ENCODE results near the gene ENOX1. TPM values are rescaled to one million over a fixed set of nuclear protein-coding genes. Genes with fewer than 3 reads are reported as not detected.
"Not testable (repeated sequence)": the region's sequence is repeated elsewhere in the genome, so short reads cannot be mapped to it uniquely, and the experiment has no call there.

Gene ENOX1
- total RNA-seq, 1 experiment from 2014 or later = 0.95 TPM

DNA sequence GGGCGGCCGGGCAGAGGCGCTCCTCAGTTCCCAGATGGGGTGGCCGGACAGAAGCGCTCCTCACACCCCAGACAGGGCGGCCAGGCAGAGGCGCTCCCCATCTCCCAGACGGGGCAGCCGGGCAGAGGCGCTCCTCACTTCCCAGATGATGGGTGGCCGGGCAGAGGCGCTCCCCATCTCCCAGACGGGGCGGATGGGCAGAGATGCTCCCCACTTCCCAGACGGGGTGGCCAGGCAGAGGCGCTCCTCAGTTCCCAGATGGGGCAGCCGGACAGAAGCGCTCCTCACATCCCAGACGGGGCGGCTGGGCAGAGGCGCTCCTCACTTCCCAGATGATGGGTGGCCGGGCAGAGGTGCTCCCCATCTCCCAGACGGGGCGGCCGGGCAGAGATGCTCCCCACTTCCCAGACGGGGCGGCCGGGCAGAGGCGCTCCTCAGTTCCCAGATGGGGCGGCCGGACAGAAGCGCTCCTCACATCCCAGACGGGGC lies 370.8 kb downstream of the ENOX1 start:
- ATAC-seq; DNase-seq; H3K9me2 ChIP-seq (replicated peaks; ENCODE audit: low read length); H3K4me3 ChIP-seq (ENCODE audit: low read length); BruUV-seq (replicated peaks); POLR2A ChIA-PET (ENCODE audit: unreplicated experiment); H3K27me3 ChIP-seq (ENCODE audit: low read length); CTCF ChIA-PET; H3K4me2 ChIP-seq (ENCODE audit: low read length); H3K4me1 ChIP-seq (ENCODE audit: insufficient read depth, low read length); H3K9me3 ChIP-seq (ENCODE audit: low read length); H3K27ac ChIP-seq (ENCODE audit: low read length); H3K36me3 ChIP-seq (ENCODE audit: low read depth, low read length); H3F3A ChIP-seq (ENCODE audit: low read length, unreplicated experiment); H3K9ac ChIP-seq (ENCODE audit: low read length); intact Hi-C loops (cut with micrococcal nuclease); H4K20me1 ChIP-seq (ENCODE audit: low read length); H2AFZ ChIP-seq (ENCODE audit: low read length); H3K79me2 ChIP-seq (ENCODE audit: low read length): not testable (repeated sequence)

DNA sequence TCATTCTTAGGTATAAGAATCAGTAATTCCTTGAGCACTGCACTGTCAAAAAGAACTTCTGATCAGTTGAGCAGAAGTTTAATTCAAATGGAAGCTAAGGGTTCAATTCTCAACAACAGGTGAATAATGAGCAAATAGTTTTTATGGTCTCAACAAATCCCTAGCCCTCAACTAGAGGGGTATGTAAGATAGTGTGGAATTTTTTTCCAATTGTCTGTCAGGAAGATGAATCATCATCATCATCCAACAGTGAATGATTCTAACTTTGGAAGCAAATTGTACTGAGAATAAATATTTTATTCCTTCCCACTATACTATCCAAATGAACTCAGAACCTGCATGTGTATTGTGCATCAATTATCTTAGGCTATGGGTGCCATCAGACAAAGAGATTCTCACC lies 372.7 kb downstream of the ENOX1 start:
- Histone ChIP-seq H3K27ac (ENCODE audit: low read length) (no peak overlapping the region), H4K20me1 (ENCODE audit: low read length) (no peaks in the 10 kb centered on the region), H3K9ac (ENCODE audit: low read length) (no peak overlapping the region), H2AFZ (ENCODE audit: low read length) (no peak overlapping the region), H3F3A (ENCODE audit: low read length, unreplicated experiment) (no peaks in the 10 kb centered on the region), H3K36me3 (ENCODE audit: low read depth, low read length) (no peaks in the 10 kb centered on the region), H3K79me2 (ENCODE audit: low read length) (no peaks in the 10 kb centered on the region), H3K4me2 (ENCODE audit: low read length) (no peak overlapping the region), H3K9me2 (replicated peaks; ENCODE audit: low read length) (no peaks in the 10 kb centered on the region), H3K4me3 (ENCODE audit: low read length) (no peak overlapping the region), H3K27me3 (ENCODE audit: low read length) (no peaks in the 10 kb centered on the region), H3K9me3 (ENCODE audit: low read length) (no peaks in the 10 kb centered on the region), H3K4me1 (ENCODE audit: insufficient read depth, low read length) (no peaks in the 10 kb centered on the region)
- POLR2A ChIA-PET (ENCODE audit: unreplicated experiment) = no interaction called here
- no peak for TF ChIP-seq EZH2phosphoT487 (IDR thresholded peaks at IDR 0.05; ENCODE audit: borderline replicate concordance, low read length)
- TF ChIP-seq, protein P1, sequence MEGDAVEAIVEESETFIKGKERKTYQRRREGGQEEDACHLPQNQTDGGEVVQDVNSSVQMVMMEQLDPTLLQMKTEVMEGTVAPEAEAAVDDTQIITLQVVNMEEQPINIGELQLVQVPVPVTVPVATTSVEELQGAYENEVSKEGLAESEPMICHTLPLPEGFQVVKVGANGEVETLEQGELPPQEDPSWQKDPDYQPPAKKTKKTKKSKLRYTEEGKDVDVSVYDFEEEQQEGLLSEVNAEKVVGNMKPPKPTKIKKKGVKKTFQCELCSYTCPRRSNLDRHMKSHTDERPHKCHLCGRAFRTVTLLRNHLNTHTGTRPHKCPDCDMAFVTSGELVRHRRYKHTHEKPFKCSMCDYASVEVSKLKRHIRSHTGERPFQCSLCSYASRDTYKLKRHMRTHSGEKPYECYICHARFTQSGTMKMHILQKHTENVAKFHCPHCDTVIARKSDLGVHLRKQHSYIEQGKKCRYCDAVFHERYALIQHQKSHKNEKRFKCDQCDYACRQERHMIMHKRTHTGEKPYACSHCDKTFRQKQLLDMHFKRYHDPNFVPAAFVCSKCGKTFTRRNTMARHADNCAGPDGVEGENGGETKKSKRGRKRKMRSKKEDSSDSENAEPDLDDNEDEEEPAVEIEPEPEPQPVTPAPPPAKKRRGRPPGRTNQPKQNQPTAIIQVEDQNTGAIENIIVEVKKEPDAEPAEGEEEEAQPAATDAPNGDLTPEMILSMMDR (conservative IDR thresholded peaks at IDR 0.05; ENCODE audit: low read depth, low read length) = no peak
- no peak for TF ChIP-seq EZH2 (IDR thresholded peaks at IDR 0.05; ENCODE audit: low read length, unreplicated experiment)
- no peak for ATAC-seq
- DNase-seq = no peak
- CTCF ChIA-PET = no interaction called here
- intact Hi-C loops (cut with micrococcal nuclease) = no loop called here
- BruUV-seq (replicated peaks) = no TSS peak

DNA sequence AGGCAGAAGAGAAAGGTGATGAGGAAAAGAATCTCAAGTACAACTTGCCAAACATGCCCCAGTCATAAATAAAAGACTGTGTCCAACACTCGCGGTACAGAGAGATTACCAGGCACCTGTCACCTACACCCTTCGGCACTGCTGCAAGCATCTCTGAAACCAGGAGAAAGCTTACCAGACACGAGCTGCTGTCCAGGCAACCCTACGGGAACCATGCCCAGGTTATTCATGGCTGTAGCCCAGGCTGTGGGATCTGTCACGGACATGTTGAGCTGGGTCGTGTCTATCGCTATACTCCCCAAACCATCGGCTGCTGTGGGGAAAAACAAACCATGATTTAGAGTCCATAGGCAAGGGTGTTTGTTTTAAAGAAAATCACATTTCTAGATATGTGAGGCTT lies 375.0 kb downstream of the ENOX1 start:
- POLR2A ChIA-PET (ENCODE audit: unreplicated experiment) = no interaction called here
- no TSS peak for BruUV-seq (replicated peaks)

More for the DNA sequence above, 375.0 kb downstream of the ENOX1 start:
- Histone ChIP-seq H3K36me3 (ENCODE audit: low read depth, low read length) (no peaks in the 10 kb centered on the region), H3K9me2 (replicated peaks; ENCODE audit: low read length) (no peaks in the 10 kb centered on the region), H4K20me1 (ENCODE audit: low read length) (no peaks in the 10 kb centered on the region), H2AFZ (ENCODE audit: low read length) (no peak overlapping the region), H3K27me3 (ENCODE audit: low read length) (no peaks in the 10 kb centered on the region), H3K79me2 (ENCODE audit: low read length) (no peaks in the 10 kb centered on the region), H3K4me2 (ENCODE audit: low read length) (no peak overlapping the region), H3F3A (ENCODE audit: low read length, unreplicated experiment) (no peaks in the 10 kb centered on the region), H3K9ac (ENCODE audit: low read length) (no peak overlapping the region), H3K27ac (ENCODE audit: low read length) (no peak overlapping the region), H3K4me1 (ENCODE audit: insufficient read depth, low read length) (no peaks in the 10 kb centered on the region), H3K9me3 (ENCODE audit: low read length) (no peaks in the 10 kb centered on the region), H3K4me3 (ENCODE audit: low read length) (no peak overlapping the region)
- TF ChIP-seq EZH2 (IDR thresholded peaks at IDR 0.05; ENCODE audit: low read length, unreplicated experiment) (no peak), EZH2phosphoT487 (IDR thresholded peaks at IDR 0.05; ENCODE audit: borderline replicate concordance, low read length) (no peak)
- TF ChIP-seq, protein P1 (conservative IDR thresholded peaks at IDR 0.05; ENCODE audit: low read depth, low read length) = no peak
- DNase-seq = no peak
- ATAC-seq = no peak
- CTCF ChIA-PET = no interaction called here
- intact Hi-C loops (cut with micrococcal nuclease) = no loop called here
